ENCODE data around the gene KIAA1549.
A peak's percentile ranks its signal among the peaks of the same experiment; 100 is the strongest.

The KIAA1549 gene

DNA sequence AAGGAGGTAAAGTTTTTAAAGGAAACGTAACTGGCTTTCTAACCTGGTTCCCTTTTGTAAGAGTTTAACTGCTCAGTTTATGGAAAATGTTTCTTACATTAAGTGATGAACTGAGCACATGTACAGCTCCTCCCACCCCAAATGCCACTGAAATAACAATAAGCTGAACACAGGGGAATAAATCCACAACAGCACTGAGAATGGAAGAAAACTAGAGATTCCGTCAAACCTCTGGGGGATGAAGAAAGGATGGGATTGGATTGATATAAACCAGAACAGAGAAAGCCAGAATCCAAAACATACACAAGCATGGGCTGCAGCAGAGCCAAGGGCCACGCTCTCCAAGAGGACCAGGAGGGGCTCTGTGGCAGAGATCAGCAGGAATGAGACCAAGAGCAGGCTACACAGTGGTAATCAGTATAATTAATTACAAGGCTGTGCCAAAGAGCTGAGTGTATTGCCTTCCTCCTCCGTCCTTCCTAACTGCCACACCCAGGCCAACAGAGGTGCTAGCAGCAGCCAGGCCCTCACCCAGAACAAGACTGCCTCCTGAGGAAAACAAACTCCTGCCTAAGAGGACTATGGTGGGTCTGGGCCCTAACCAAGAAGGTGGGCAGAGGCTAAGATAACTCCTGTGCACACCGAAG lies 73.9 kb downstream of the KIAA1549 start:
- no peak for DNase-seq (ENCODE audit: low read depth in 3 of 3)

DNA sequence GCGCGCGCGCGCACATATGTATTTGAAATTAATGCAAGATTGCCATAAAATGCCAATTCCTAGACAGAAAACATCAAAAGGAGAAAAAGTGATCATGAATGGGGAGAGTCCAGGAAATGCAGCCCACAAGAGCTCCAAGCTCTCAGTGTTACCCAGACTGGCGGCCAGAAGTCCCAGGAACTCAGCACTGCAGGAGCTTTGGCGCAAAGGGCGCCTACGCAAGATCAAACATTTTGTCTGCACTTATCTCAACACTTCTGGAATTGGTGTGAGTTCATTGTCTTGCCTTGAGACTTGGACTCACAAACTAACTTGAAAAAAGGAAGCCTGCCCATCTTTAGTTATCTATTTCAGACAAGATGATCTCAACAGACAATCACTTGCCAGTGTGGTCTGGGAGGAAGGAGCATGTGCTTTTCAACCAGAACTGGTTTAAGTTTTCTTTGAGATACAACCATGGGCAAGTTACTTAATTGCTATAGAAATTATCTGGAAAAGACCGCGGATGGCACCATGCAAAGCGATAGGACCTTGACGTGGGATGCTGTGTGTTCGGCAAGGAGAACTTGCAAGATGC lies 77.2 kb downstream of the KIAA1549 start:
- DNase-seq (ENCODE audit: low read depth in 3 of 3), result no peak

DNA sequence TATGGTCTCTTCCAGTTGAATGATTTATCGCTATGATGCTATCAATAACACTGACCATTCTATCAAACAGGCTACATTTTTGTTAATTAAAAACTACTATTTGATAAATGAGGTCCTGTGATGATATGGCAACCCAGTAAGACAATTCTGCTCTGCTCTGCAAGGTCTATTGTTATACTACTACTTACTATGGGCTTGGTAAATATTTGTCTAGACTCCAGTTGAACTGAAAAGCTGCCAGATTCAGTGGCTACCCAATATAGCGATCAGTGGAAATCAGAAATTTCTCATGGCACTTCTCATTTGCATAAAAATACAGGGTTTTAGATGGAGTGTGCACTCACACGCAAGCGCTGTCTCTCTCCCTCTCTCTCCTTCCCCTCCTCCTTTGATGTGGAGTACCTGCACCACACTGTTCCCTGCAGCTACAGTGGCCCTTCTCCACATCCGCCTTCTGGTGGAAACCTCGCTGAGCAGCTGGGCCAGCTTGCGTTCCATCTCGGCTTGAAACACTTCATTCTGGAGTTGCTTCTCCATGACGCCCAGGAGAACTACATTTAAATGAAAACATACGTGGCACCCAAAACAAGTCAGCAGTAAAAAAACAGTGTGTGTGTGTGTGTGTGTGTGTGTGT lies 77.9 kb downstream of the KIAA1549 start:
- DNase-seq (ENCODE audit: low read depth in 3 of 3), result peak; percentile 44 to 59 (median 46)

DNA sequence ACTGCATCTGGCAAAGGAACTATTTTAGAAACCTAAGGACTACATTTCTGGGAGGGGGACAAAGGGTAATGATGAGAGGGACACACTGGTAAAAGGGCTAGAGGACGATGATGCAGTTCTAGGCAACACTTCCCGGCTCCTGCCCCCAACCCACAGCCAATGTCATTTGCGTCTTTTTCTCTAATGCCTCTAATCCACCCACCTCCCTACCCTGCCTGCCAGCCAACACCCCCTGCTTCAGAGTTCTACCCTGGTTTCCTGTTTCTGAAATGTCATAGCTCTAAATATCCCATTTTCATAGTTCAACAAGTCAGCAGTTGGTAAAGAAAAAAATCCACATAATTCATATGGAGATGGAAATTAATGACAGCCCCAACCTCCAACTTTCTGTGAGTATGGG lies 79.0 kb downstream of the KIAA1549 start:
- DNase-seq (ENCODE audit: low read depth in 3 of 3), result no peak

DNA sequence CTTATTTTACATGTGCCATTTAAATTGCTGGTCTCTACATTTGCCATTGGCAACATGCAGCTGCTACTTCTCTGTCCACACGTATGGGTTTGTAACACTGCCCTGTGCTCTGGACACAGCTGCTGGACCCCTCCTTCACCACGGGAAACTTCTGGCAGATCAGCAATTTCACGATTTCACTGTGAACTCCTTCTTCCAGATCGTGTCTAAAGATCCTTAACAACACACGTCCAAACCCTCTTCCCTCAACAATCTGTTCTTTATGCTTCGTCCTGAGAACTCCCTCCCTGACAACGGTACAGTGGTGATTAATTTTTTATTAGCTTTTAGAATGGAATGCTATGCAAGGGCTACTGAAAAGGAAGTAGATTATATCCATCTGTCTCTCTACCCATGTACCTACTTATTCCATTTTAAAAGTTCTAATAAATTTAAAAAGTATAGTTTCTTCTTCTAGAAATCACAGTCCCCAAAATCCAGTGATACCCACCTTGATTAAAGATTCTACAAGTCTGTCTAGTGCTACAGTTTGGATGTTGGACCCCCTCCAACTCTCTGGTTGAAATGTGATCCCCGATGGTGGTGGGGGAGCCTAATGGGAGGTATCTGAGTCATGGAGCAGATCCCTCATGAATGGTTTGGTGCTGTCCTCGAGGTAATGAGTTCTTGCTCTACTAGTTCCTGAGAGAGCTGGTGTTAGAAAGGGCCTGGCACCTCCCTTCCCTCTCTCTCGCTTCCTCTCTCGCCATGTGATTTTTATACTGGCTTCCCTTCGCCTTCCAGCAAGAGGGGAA lies 81.0 kb downstream of the KIAA1549 start:
- no peak for DNase-seq (ENCODE audit: low read depth in 3 of 3)

DNA sequence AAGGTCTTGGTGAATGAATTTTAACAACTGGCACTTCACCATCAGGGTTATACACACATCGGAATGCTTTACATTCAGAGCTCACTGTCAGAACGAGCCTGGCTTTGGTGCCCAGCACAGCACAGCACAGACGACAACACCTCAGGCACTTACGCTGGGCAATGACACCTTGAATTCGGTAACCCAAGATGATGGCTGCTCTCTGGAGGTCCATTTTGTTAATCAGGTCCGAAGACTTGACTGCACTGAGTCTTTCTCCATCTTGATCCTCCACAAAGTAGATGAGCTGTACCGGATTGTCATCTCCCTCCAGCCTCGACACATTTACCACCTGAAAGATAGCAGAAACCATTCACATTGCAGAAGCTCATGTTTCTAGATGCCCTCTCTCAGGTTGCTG lies 82.4 kb downstream of the KIAA1549 start:
- DNase-seq (ENCODE audit: low read depth in 3 of 3), result no peak

DNA sequence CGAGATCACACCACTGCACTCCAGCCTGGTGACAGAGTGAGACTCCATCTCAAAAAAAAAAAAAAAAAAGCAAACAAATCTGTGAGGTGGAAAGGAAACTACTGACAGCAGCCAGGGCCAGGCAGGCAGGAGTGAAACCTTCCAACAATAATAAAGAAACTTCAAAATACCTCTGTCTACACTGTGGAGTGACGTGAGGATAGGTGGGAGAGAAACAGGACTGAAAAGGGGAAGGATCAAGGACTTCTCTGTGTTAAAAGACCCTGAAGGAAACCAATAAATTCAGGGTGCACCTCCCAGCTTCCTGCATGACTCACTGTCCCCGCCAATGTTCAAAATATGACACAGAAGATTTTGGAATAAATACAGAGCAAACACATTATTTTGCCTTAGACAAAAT lies 82.9 kb downstream of the KIAA1549 start:
- DNase-seq (ENCODE audit: low read depth in 3 of 3), result no peak

DNA sequence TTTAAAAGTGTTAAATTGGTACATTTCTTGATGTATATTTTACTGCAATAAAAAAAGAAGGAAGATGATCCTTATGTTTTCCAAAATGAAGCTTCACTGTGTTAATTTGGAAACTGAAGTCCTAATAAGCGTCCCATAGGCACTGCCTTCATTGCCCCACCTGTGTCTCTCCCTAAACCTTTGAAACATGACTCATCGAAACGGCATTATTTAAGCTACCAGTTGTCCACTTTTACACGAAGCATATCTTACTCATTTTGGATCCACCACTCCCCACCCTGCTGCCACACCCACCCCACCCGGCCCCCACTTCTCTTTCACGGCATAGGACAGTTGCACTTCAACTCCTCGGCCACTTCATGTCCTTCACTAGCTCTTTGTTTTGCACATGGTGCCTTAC lies 85.5 kb downstream of the KIAA1549 start:
- DNase-seq (ENCODE audit: low read depth in 3 of 3), result no peak

DNA sequence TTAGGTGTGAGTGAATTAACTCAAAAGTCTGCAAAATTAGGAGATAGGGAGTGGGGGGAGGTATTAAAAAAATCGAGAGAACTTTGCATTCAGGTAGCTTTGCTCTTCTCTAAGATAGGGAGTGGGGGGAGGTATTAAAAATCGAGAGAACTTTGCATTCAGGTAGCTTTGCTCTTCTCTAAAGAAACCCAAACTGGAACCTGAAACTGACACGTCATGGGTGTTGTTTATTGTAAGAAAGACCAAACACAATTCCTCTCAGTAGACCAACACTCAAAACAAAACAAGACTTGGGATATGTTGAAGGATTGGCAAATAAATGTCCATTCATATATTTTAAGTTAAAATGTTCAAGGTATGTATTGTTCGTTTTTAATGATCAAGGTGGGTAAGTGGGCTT lies 87.9 kb downstream of the KIAA1549 start:
- DNase-seq (ENCODE audit: low read depth in 3 of 3), result no peak

DNA sequence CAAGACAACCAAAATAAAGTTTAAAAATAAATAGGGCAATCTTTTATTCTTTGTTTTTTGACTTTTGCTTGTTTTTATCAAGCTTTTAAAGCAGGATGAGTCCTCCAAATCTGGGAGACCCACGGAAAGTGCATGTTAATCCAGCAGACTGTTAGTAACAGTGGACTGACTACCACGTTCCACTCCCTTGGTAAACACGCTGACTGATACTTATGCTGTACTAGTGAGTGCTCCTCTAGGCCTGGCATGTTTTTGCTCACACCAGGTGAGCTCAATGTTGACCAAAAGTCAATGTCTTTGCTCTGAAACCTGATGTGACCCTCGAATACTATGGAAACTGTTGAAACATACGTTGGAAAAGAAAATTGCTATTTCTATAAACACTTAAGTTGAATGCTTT lies 88.4 kb downstream of the KIAA1549 start:
- no peak for DNase-seq (ENCODE audit: low read depth in 3 of 3)

DNA sequence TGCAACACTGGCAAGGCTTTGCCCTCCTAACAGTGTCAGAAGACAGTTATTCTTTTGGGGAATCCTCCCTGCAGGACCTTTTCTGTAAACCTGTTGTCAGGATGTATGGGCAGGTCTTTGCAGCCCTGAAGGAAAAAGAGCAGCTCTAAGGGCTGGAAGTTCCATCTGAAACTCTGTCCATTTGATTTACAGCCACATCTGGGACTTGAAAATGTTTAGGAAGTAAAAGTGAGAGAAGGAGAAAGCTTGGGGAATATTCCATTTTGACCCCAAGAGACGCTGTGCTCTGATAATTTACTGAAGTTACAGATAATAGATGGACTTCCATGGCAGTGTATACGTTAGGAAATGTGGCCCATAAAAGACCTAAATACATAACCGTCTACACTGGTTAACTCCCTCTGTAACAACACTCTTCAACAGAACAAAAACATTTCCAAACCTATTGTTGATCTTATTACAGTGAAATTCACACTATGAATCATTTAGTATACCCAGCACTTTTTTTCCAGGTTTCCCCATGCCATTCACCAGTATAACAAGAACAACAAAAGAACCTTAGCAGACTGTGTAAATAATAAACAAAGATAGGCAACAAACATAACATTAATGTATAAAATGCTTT lies 89.1 kb downstream of the KIAA1549 start:
- no peak for DNase-seq (ENCODE audit: low read depth in 3 of 3)

DNA sequence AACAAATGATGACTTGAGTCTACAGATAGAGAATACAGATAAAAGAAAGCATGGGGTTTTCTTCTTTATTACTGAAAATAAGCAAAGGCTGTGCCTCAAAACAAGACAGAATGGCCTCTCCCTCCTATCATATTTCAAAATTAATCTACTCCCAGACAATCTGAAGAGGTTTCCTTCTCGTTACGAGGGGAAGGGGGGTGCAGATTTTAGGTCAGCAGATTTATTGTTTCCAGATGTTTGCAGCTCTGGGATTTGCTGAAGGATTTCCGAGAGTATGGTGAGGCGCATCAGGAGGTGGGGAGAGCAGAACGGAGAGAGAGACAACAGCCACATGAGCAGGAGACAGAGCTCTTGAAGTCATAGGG lies 89.8 kb downstream of the KIAA1549 start:
- no peak for DNase-seq (ENCODE audit: low read depth in 3 of 3)

DNA sequence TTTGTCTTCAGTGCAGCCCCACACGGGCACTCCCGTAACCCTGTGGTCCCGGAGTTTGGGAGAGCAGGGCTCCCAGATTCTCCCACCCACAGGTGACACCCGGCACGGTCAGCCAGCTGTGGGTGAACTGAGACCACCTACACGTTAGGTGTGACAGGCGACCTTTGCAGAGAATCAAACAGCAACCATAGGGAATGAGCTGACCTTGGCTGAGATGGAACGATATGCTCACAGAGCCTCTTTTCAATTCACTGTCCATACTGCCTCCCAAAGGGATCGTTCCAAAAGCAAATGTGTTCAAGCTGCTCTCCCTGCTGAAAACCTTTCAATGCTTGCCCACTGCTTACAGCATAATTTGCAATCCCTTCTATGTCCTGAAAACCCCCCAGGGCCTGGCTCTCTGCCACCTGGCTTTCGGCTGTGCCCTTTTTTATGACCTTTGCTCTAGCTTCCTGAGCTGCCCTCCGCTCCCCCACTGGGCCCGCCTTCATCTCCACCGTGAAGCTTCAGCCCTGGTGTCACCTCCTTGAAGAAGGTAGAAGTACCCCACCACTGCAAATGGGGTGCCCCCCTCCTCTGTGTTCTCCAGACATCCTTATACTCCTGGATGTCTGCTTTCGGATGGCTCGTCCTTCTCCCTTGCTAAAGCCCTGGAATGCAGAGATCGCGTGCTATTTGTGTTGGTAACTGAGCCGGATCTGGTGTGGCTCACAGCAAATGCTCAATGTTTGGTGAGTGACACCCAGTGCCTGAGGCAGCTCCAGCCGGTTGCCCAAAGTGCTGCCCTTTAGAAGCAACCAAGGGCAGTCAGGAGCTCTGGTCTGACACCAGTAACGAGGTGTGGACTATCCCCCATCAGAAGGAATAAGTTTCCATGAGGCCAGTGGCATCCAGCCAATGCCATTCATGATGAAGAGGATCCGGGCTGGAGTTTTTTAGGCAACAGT lies 90.4 kb downstream of the KIAA1549 start:
- no peak for DNase-seq (ENCODE audit: low read depth in 3 of 3)

DNA sequence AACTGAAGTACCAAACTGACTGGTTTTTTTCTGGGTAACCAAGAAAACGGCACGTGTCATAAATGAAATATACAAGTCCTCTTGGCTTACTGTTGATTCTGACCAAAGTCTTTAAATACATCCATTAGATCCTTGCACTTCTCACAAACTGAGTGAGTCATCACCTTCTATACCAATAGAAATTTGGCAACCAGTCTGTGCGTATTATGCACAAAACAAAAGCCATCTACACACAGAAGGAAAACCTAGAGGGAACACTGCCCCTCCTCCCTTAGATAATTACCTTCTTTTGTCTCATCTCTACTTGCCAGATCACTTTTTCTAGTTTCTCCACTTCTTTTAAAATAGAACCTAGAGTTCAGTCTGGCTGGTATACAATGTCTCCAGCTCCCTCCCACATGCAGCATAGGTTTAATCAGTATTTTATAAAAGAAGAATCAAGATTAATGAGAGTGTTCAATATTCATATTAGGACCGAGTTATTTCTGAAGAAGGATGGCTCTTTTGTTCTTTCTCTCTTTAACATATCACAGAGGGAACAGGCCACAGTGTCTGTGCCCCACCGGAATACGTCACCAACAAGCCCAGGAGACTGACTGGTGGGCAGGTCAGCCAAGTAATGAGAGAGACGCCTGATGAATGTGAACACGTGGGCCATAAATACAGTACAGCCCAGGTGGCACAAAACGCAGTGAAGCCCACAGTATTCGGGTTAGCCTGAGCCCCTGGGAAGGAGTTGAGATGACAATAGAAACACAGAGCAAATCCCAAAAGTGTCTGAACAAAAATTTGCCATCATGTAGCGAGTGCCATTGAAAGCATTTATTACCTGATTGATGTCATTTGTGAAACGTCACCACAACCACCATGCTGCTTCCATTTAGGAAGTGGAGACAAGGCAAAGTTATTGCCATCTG lies 91.3 kb downstream of the KIAA1549 start:
- no peak for DNase-seq (ENCODE audit: low read depth in 3 of 3)

DNA sequence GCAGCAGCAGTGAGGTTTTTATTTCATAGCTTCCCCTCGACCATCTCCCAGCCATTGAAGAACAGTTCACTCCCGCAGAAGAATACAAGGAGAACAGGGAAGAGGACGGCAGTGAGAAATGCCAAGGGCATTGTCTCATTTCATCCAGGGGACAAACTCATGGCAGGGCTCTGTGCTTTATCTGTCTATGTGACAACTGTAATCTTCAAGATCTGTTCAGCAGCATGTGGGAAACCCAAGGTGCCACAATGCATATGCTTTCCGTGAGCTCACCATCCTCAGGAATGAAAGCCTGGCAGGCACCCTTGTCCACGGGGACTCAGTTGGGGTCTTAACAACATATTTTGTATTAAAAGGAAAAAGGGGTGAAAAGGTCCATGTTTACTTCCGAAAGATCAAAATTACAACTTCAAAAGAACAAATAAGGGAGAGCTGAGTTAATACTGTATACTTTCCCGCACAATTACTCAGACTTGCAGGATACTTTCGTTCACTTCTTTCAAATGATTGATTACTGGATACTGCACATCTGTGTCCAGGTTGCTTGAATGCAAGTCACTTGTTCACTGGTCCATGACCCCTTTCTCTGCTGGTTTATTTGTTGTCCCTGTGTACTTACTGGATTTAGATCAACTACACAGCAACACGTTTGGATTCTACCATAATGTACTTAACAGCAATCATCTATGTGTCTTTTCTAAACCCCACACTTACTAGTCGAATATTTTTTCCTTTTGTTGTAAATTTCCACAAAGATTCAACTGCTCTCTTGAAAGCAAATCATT lies 93.1 kb downstream of the KIAA1549 start:
- DNase-seq (ENCODE audit: low read depth in 3 of 3), result no peak

DNA sequence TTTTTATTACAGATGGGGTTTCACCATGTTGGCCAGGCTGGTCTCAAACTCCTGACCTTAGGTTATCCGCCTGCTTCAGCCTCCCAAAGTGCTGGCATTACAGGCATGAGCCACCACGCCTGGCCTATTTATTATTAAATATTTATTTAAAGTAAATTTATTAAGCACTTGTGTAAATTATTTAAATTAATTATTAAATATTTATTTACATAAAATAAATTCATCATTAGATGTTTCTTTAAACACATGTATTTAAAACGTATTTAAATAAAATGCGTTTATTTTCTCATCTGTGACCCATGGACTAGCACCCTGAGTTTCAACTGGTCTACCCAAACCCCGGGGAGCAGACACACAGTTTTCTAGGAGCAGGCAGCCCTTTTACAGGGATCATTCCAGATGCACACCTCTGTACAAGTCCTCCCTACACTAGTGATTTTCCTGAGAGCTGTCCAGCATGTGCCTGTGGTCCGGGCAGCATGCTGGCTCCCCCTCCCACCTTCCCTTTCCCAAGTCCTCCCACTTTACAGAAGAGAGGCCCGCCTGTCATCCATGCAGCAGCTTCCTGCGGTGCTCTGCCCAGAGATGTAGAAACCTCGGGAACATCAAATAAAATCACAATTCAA lies 94.0 kb downstream of the KIAA1549 start:
- no peak for DNase-seq (ENCODE audit: low read depth in 3 of 3)

DNA sequence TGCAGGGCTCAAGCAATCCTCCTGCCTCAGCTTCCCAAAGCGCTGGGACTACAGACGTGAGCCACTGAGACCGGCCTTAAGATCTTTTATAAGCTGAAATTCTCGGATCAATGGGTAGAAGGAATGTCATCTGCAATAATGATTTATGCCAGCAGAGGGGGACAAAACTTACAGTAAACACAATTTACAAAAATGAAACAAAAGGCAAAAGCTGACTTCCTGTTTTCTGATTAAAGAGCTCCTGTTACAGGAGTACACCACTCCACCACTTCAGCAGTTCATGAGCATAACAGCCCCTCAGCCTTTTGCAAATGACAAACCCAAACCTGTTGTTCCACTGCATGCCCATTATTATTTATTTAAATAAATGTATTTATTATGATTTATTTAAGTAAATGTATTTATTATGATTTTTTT lies 94.7 kb downstream of the KIAA1549 start:
- peak in 1 of 3 donors; percentile 55 for DNase-seq (ENCODE audit: low read depth in 3 of 3)

DNA sequence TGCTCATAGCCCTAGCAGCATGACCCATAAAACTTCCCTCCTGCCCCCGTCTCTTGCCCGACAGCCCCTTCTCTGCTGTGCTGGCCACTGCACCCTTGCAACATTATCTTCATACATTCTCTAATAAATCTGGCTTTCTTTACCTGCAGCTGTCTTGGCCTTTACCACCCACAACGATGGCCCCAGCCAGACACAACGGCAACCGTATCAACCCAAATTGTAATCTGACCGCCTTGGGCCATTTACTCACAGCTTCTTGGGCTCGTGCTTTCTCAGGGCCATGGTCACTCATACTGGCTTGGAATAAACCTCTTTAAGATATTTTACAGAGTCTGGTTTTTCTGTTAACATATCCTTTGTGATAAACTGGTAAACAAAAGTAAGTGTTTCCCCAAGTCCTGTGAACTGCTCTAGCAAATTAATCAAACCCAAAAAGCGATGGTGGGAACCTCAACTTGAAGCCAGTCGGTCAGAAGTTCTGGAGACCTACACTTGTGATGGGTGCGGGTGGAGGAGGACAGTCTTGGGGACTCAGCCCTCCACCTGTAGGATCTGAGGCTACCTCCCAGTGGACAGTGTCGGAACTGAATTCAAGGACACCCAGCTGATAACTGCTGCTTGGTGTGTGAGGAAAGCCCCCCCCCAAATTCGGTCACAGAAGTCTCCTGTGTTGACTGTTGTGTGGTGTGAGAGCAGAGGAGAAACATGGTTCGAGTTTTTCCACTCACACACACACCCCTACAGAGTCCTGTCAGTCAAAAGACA lies 95.6 kb downstream of the KIAA1549 start:
- no peak for DNase-seq (ENCODE audit: low read depth in 3 of 3)
